GF-D8 (cell line): ENCODE data around the gene ACACA.
"Not testable (repeated sequence)": the region's sequence is repeated elsewhere in the genome, so short reads cannot be mapped to it uniquely, and the experiment has no call there.

Source experiments
- DNase-seq: peaks from one replicate; lab custom pipeline; 2025; lab: John Stamatoyannopoulos, UW

Gene ACACA

DNA sequence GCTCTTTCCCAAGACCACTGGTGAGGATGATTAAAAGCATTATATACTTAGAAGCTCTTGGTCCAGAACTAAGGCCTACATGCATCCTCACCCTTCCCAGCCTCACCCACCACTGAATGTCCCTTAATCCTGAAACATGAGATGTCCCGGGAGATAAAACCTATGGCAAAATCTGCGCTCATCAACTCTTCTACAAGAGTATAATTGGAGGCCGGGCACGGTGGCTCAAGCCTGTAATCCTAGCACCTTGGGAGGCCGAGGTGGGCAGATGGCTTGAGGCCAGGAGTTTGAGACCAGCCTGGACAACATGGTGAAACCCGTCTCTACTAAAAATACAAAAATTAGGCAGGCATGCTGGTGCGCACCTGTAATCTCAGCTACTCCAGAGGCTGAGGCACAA lies 13.3 kb downstream of the ACACA start:
- DNase-seq: no peak

DNA sequence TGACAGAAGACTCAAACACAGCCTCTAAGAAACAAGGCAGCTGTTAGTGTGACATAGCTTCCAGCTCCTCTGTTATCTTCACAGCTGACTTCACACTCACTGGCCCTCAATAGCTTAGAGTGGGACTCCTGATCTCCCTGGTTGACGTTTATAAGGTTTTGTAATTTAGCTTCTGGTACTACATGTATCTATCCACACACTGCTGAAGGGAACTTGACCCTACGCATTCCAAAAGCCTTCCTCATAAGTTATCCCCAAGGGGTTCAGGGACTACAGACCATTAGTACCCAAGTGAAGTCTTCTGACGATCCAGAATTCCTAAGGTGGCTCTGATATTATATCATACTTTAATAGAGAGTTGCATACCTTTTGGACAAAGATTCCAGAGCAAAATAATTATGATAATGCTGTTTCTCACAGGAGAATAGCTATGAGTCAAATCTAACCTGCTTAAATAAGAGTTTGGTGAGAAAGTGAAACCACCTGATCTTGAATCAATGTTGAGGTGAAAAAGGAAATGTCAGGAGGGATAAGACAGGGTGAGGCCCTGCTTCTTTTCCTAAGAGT lies 14.5 kb downstream of the ACACA start:
- DNase-seq: no peak

DNA sequence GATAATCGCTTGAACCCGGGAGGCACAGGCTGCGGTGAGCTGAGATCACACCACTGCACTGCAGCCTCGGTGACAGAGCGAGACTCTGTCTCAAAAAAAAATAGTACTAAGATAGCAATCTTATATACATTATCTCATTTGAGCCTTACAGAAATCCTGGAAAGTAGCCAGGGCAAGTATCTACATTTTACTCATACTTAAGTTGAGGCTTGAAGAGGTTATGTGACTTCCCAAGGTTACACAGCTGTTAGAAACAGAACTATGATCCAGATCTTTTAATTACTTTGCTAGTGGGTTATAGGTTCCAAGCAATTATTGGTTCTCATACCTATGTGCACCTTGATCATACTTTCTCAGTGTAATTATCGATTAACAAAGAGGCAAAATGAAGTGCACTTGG lies 15.5 kb downstream of the ACACA start:
- no peak for DNase-seq

DNA sequence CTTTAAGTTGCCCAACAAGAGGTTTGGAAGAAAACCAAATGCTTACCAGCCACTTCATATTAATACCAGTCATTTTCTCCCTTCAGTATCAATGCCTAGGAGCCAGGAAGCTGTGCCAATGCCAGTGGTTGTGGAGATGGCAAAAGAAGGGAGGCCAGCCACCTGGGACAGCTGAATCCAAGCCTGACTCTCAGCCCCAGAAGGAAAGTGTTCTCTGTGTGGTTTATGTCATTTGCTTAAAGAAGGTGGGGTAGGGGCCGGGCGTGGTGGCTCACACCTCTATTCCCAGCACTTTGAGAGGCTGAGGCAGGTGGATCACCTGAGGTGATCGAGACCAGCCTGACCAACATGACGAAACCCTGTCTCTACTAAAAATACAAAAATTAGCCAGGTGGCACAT lies 17.5 kb downstream of the ACACA start:
- DNase-seq: no peak

DNA sequence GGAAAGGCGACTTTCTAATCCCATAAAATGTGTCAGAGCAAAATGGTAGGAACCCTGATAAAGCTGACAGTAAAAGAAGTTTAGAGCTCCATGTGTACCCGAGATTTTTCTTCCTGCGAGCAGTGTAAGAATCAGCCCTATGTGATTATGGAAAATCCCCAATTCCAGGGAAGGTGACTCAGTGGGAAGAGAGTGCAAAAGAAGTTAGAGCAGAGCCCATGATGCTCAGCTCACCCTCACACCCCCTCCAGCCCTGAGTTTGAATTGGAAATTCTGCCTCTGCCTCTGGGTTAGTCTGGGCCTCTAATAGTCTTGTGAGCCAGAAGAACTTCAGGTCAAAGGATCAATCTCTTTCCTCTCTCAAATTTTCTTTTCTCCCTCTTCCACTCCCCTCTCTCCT lies 18.4 kb downstream of the ACACA start:
- DNase-seq: no peak

DNA sequence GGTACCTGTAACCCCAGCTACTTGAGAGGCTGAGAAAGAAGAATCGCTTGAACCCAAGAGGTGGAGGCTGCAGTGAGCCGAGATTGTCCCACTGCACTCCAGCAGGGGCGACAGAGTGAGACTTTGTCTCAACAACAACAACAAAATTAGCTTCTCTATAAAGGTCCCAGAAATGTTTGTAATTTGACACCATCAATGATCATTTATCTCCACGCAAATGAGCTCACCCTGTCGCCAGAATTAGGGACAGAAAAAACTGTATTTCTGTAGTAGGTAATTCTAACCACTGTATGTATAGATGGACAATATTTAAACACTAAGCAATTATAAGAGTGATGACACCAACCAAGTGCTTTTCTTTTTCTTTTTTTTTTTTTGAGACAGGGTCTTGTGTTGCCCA lies 20.2 kb downstream of the ACACA start:
- DNase-seq: no peak

DNA sequence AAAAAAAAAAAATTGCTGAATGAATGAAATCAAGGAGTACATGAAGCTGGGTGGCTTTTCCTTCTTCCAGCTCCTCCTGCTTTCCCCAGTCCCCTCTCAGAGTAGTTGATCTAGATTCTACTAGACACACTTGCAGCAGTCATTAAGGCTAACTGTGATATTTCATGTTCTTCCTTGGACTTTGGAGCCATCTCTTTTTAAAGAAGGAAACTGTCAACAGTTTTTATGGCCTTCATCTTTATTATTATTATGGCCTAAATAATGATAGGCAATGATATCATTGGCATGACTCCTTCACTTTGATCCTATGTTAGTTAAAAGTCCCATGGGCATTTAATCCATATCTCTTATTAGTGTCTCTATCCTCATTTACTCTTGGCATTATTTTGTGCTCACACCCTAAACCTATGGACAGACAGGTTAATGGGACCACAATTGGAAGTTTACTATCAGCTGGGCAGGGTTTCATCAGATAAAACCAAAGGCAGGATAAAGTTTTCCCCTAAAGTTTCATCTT lies 21.1 kb downstream of the ACACA start:
- DNase-seq: no peak

DNA sequence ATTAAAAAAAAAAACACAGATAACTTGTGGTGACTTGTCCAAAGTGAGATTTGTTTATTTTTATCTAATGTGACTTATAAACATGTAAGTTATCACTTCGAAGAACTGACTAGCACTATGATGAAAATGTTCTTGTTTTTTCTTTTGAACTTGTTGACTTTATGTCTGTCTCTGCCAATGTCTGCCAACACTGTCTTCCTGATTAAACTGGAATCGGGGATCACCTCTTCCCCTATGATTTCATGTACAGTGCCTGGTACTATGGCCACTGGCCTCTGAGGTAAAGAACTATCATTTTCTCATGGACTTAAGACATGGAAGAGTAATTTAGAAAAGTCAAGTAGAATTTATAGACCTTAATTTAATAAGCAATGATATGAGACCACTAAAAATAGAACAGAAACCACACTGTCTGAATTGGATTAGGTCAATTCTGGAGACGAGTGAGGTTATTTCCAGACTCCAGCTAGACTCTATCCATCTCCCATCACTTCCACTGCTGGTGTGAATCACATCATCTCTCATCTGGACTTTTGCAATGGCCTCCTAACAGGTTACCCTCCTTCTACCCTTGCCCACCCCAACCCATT lies 22.0 kb downstream of the ACACA start:
- DNase-seq: no peak

DNA sequence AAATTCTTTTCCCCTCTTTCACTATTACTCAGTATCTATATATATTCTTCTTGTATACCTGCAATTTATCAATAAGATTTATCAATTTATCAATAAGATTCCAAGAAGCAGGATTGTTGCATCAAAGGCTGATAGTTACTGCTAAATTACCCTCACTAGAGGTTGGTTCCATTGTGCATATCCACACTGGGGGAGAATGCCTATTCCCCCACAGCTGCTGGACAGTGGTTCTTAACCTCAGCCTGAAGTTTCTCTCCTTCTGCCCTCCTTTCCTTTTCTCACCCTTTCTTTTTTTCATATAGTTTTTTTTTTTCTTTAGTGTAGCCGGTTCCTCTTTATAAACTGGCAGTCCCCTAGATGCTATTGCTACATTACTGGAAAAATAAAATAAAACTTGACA lies 24.6 kb downstream of the ACACA start:
- DNase-seq: no peak

DNA sequence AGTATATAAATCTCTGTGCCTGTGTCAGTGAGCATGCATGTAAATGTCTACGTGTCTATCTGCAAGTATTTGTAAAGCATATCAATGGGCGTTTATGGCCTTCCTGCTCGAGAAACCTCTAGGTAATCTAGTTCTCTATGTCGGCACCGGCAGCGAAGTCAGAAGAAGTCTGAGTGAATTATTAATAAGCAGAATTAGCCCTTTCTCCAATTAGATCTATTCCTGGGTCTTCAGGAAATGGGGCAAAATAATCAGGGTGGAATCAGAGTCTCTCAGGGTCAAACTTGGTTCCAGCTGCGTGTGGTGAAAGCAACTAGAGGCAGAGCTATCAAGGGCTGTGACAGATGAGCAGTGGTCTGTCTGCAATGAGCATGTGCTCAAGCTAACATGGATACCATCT lies 30.9 kb downstream of the ACACA start, which contains the start of gene C17orf78:
Gene C17orf78, plus strand, starts transcription at position 280 of the 400 bp plus-strand sequence. Its CDS starts 108 bp downstream, at position 388.
- DNase-seq: no peak

DNA sequence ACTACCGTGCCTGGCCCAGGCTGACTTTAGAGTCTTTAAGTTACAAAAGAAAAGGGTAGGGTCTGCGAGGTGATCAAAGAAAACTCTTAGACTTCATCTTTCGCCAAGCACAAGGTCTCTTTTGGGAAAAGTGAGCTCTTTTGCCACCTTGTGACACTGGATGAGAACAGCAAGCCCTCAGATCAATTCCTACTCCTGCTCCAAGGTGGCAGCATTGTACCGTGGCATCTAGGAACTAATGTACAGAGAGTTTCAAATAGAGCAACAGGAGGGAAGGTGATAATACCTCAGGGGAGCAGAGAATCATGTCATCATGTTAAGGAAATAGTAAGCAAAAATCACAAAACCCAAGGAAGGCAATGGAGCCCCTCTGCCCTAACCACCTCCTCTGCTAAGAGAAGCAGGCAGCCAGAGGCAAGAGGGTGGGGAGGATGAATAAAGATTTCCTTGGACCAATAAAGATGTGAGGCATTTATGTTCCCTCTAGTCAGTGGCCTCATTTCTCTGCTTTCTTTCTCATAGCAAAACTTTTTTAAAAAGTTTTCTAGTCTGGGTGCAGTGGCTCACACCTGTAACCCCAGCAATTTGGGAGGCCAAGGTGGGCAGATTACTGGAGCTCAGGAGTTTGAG lies 33.0 kb downstream of the ACACA start:
- peak; percentile 56 for DNase-seq

DNA sequence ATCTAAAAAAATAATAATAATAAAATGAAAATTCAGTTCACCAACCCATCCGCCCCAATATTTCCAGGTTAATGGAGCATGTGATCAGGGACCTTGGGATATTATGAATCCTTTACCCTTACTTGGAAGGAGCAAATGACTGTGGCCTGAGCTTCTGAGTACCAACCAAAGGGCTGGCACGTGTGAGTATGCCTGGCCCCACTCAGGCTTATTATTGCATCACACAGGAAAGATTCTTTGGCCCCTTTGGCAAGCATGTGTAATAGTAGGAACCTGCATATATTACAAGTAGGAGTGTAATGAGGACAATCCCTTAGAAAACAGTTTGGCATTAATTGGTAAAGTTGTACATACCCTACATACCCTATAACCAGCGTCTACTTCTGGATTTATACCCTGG lies 38.1 kb downstream of the ACACA start:
- peak; percentile 28 for DNase-seq

DNA sequence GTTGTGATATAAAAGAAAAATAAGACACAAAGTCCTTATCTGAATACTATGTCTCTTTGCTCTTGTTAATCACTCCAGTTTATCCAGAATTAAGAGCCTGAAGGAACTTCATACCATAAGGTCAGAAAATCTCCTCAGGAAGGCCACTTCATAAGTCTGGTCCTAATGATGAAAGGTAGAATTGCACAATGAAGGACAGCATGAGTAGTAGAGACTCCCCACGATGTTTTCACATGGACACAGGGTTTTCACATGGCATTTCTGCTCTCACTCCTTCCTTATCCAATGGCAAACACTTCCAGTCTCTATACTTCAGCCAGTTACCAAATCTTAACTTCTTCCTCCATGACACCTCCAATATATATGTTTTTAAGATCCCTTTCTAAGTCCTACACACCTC lies 41.0 kb downstream of the ACACA start:
- DNase-seq: no peak

DNA sequence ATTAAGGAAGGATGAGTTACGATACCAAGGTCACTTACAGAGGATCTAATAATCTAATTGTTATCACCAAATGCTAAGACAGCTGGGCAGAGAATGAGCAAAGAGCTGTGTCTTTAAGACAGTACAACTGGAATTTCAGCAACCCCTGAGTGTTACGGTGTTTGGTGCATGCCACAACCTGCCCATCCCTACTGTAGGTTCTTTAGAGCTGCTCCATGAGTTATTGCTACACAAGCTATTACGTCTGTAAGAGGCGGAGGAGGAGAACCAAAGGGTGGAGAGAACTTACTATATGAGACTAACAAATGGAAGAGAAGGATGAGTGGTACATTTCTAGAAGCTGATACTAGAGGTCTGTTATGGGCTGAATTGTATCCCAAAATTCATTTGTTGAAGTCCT lies 45.1 kb downstream of the ACACA start:
- DNase-seq: no peak

DNA sequence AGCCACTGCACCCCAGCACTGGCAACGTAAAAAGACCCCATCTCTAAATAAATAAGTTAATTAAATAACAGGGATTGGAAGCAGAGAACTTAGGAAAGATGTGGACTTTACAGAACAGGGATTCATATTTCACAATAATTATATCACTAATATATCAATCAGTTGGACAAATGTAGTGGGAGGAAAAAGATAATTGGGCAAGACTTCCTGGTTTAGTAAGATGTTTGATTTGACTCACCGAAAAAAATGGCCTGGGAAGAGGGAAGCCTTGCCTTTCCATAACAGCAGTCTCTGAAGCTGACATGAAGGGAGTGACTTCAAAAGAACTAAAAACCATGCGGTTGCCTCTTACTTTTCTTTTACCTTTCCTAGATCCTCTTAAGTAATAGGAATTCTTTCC lies 46.0 kb downstream of the ACACA start:
- DNase-seq: peak; percentile 5

DNA sequence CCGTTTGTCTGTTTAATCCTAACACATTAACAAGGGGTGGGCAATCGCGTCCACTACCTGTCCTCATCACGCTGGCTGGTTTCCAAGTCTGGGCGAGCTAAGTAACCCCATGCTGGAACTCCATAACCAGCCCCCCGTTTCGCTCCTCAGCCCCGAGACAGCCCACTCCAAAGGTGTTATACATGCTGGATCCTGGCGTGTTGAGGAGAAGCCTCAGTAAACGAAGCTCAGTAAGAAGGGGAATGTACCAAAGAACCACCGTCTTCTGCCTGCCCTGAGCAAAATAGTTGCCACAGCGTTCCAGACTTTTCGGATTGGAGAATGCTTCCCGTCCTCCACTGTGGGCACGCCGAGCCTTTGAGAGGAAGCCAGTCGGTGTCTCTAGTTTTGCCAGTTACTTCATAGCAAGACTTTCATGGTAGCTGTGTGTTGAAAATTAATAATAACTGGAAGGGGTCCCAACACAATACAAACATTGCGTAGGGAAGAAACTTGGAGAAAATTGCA lies 46.9 kb downstream of the ACACA start:
- no peak for DNase-seq

DNA sequence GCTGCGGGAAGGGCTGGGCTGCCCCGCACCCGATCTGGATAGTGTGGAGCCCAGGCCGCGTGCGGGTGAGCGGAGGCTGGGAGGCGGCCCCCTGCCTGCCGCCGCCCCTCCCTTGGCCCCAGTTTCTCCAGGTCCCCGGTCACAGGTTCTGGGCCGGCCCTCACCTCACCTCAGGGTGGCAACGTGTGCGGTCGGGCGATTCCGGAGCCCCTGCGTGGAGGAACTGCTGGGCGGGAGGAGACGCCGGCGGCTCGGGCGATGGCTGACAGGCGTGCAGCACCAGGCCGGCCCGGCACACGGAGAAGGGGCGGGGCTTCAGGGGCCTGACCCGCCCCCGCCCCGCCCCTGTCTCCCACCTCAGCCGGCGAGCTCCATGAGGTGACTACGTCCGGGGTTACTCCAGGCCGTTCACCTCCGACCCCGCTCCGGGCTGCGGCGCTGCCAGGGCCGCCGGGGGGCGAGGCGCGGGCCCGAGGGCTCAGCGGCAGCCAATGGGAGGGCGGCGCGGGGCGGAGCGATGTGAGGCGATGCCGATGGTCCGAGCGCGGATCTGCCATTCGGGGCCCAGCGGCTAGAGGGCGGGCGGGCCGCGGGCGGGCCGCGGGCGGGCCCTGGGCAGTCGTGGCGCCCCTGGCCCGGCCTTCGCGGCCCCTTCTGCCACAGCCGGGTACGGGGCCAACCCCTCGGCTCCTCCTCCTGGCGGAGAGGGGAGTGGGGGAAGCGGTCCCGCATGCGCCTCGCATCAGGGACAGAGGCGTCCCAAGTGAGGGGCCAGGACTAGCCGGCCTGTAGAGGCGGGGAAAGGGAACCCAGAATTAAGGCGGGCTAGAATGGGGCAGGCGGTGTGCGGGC lies 47.6 kb downstream of the ACACA start:
- DNase-seq: peak; percentile 89

DNA sequence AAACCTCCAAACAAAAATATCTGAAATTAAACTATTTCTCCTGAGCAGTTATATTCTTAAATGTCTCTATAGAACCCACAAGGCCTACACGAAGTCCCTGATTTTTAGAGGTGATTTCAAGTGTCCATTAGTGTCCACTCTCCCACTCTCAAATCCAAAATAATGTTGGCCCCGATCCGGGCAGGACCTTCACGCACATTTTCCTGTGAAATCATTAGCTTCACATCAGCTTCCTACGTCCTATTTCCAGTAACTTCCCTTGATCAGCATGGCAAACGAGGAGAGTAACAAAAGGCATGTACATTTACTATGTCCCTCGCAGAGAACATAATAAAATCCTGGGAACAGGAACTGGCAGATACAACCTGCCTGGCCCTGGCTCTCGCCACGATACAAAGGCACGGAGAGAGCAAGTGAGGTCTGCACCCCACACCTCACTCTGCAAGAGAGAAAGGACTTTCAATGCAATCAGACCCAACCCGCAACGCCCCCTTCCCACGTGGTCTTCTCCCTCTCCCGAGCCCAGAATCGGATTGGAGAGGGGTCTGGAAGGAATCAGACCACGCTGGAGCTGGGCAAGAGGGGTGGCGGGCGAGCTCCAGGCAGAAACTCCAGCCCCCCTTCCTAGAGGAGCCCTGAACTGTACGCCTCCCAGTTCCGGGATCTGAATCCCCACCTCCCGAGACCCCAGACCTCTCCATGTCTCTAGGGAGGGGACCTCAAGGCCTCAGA lies 48.4 kb downstream of the ACACA start:
- DNase-seq: peak; percentile 32

DNA sequence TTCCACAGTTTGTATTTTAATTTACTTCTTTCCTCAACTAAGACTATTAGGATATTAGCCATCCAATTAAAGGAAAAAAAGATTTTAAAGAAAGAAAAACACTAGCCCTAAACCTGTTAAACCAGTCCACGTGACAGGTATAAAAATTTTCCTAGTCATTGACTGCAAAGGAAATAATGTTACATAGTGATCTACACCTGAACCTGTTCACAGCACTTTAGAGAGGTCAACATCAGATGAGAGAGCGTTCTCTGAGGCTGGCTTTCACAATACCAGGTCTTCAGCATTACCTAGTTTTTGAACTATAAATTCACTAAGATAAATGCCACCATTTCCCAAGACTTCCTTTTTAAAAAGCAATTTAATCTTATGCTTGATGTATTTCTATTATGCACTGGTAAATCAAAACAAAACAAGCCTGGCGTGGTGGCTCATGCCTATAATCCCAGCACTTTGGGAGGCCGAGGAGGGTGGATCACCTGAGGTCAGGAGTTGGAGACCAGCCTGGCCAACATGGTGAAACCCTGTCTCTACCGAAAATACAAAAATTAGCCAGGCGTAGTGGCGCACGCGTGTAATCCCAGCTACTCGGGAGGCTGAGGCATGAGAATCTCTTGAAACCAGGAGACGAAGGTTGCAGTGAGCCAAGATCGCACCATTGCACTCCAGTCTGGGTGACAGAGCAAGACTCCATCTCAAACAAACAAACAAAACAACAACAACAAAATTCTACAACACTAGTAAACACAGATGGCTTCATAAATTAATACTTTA lies 49.7 kb downstream of the ACACA start:
- DNase-seq: not testable (repeated sequence)

DNA sequence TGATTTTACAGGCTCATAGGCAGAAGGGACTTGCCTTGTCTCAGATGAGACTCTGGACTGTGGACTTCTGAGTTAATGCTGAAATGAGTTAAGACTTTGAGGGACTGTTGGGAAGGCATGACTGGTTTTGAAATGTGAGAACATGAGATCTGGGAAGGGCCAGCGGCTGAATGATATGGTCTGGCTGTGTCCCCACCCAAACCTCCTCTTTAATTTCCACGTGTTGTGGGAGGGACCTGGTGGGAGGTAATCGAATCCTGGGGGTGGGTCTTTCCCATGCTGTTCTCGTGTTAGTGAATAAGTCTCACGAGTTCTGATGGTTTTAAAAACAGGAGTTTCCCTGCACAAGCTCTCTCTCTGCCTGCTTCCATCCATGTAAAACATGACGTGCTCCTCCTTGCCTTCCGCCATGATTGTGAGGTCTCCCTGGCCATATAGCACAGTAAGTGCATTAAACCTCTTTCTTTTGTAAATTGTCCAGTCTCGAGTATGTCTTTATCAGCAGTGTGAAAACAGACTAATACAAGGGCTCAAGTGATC lies 59.7 kb downstream of the ACACA start:
- not testable (repeated sequence) for DNase-seq

DNA sequence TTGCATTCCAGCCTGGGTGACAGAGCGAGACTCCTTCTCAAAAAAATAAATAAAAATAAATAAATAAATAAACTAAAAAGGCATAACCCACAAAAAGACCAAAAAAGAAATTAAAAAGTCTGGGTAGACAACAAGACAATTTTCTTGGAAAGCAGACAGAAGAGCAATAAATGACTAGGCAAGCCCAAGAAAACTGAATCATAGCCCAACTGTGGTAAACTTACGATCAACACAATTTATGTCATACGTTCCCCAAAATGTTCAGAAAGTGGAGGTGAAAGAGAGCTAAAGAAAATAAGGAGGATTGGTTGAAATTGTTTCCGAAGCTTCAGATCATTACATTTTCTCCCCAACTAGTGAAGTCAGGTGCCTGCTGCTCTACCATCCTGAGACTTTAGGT lies 62.1 kb downstream of the ACACA start:
- DNase-seq: no peak
